RWPE1 (cell line): Measurements from ENCODE around the gene PAPPA.

ENCODE experiments used
- CTCF ChIA-PET: fragments of 350-600 bp; sonication (Branson Sonifier 250); formaldehyde crosslinking; extraction: SDS; loops from one replicate; lab custom pipeline; 2021; lab: Yijun Ruan, JAX
- POLR2A ChIA-PET: fragments of 400-600 bp; formaldehyde crosslinking; extraction: SDS; loops from one replicate; lab custom pipeline; 2020; ENCODE audit warnings: antibody characterized with exemption; ENCODE audit not compliant: low non-redundant PET; lab: Yijun Ruan, JAX
- DNase-seq: peaks from one replicate; pipeline ENCODE4 v3.0.0; 2012; ENCODE audit warnings: low spot score
- H3K27ac ChIP-seq: fragments of 450-650 bp; 2 replicates; pipeline ENCODE4 v1.5.1; 2017
- TF ChIP-seq, protein P1 (sequence below): fragments of 450-650 bp; conservative IDR thresholded peaks from 2 replicates; pipeline ENCODE4 v1.5.1; 2017; ENCODE audit warnings: low read depth, mild to moderate bottlenecking

Gene PAPPA

GRCh38 chr9:116151199-116151598, 2.4 kb upstream of the PAPPA start:
- TF ChIP-seq, protein P1, sequence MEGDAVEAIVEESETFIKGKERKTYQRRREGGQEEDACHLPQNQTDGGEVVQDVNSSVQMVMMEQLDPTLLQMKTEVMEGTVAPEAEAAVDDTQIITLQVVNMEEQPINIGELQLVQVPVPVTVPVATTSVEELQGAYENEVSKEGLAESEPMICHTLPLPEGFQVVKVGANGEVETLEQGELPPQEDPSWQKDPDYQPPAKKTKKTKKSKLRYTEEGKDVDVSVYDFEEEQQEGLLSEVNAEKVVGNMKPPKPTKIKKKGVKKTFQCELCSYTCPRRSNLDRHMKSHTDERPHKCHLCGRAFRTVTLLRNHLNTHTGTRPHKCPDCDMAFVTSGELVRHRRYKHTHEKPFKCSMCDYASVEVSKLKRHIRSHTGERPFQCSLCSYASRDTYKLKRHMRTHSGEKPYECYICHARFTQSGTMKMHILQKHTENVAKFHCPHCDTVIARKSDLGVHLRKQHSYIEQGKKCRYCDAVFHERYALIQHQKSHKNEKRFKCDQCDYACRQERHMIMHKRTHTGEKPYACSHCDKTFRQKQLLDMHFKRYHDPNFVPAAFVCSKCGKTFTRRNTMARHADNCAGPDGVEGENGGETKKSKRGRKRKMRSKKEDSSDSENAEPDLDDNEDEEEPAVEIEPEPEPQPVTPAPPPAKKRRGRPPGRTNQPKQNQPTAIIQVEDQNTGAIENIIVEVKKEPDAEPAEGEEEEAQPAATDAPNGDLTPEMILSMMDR, result no peak
- no peak overlapping the region for H3K27ac ChIP-seq
- ChIA-PET POLR2A (no interaction called here), CTCF (no interaction called here)
- no peak for DNase-seq

DNA sequence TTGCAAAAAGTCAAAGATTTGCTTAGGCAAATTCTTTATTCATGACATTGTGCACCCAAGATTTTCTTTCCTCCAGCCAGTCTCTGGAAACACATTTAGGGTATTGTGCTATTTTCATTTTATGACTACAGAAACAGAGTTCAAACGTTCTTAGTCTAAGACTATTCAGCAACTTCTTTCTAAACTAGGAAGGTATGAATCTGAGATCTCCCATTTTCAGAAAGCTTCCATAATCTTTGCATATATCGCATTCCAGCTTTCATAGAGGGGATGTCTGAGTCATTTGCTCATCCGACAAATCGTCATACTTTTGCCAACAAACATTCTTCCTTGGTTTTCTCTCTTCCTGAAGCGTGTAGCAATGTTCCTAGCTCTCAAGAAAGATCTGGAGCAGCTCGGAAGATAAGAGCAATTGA, 1.6 kb upstream of the PAPPA start:
- H3K27ac ChIP-seq, result no peak overlapping the region
- ChIA-PET CTCF (interaction anchor here (0.6 to 1.3 kb wide), 11 partner anchors 10 to 495 kb away, joined by 3 to 9 read pairs (median 3); no protein-coding TSS in a partner anchor), POLR2A (no interaction called here)
- TF ChIP-seq, protein P1, result no peak
- DNase-seq, result no peak

DNA sequence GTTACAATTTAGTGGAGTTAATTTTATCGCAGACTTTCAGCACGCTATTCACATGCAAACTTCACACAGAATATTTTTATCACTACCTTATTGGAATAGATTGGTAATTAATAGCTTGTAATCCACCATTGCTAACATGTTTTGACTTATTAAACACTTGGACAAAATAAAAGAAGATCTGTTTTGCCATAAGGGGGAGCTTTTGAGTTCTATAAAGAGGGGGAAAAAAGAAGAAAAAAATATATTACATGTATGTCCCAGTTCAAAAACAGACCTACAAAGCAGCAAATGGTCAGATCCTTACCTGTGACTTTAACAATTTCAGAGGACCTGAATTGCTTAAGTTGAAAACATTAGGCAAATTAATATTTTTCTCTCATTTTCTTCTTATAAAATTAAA, 1.2 kb upstream of the PAPPA start:
- no peak for DNase-seq
- TF ChIP-seq, protein P1, result peak; percentile 46
- H3K27ac ChIP-seq, result no peak overlapping the region
- CTCF ChIA-PET, result interaction anchor here (0.6 to 1.3 kb wide), 13 partner anchors 9 to 495 kb away, joined by 3 to 9 read pairs (median 3); no protein-coding TSS in a partner anchor
- POLR2A ChIA-PET, result no interaction called here

DNA sequence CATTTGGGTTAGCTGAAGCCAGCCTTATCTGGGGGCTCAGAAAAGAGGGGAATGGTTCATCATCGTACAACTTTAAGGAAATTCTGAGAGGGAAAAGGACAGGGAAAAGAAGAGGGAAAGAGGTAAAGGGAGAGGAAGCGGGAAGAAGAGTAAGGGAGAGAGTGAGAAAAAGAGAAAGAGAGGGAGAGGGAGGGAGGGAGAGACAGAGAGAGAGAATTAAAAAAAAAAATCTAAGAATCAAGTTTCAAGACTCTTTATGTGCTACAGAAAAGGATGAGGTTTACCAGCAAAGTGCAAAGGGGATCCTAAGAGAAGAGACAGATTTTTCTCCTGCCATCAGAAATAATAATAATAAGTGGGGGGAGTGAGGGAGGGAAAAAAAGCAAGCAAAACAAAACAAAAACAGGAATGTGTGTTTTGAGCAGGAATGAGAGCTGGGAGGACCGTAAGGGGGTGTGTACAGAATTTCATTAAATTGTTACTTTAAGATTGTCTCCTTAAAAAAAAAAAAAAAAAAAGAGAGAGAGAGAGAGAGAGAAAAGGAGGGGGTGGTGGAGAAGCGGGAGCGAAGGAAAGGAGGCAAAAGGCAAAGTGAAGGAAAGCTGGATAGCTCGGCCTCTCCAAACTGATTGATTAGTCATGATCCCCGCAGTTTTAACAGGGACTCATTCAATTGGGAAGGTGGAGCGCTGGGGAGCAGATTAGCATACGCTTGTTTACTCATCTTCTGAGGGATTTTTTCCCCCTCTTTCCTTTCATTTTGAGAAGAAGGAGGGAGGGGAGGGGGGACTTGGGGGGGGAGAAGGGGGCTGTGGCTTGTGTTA, 438 bp upstream of the PAPPA start:
- H3K27ac ChIP-seq, result no peak overlapping the region
- ChIA-PET POLR2A (interaction anchor here (0.6 kb wide), 1 partner anchor 52 kb away, joined by 5 read pairs; no protein-coding TSS in a partner anchor), CTCF (interaction anchor here (0.7 to 1.3 kb wide), 5 partner anchors 8 to 419 kb away, joined by 3 to 9 read pairs (median 3); no protein-coding TSS in a partner anchor)
- no peak for DNase-seq
- TF ChIP-seq, protein P1, result no peak

GRCh38 chr9:116154334-116154975, 864 bp downstream of the PAPPA start:
- H3K27ac ChIP-seq, result no peak overlapping the region
- ChIA-PET CTCF (interaction anchor here (0.7 kb wide), 2 partner anchors 23 to 417 kb away, joined by 3 read pairs; no protein-coding TSS in a partner anchor), POLR2A (no interaction called here)
- TF ChIP-seq, protein P1, result no peak
- peak; percentile 26 for DNase-seq

- DNase-seq, result no peak
- POLR2A ChIA-PET, result no interaction called here
- H3K27ac ChIP-seq, result no peak overlapping the region
- TF ChIP-seq, protein P1, result no peak
- CTCF ChIA-PET, result interaction anchor here (0.6 to 0.7 kb wide), 4 partner anchors 29 to 1371 kb away, joined by 3 to 7 read pairs (median 4); no protein-coding TSS in a partner anchor
Observed at GRCh38 chr9:116154976-116155697, 1.5 kb downstream of the PAPPA start.
